ENCODE measurements around the gene TOMM7.
"Not testable (repeated sequence)": the region's sequence is repeated elsewhere in the genome, so short reads cannot be mapped to it uniquely, and the experiment has no call there.

TOMM7 gene

DNA sequence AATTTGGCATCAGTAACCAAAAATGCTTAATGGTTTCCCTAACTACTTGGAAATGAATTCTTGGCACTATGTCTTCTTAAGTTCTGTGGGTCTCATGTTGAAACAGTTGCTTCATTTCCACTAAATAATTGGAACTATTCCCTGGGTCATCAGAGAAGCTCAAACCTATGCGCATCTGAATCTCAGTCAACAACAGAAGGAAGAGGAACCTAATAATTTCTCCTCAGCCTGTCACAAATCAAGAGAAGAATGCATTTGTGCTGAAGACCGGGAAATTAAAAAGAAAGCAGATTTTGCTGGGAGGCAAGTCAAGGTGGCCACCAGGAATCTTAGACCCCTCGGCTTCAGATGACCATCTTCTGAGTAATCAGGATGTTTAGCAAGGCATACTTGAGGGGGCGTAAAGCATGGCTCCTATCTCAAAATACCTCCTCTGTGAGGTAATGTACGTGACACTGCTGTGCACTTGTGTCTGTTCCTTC, 41.4 kb downstream of the TOMM7 start:
- DNase-seq: no peak

- DNase-seq: not testable (repeated sequence)
Observed at GRCh38 chr7:22779730-22780323, 42.8 kb downstream of the TOMM7 start.

DNA sequence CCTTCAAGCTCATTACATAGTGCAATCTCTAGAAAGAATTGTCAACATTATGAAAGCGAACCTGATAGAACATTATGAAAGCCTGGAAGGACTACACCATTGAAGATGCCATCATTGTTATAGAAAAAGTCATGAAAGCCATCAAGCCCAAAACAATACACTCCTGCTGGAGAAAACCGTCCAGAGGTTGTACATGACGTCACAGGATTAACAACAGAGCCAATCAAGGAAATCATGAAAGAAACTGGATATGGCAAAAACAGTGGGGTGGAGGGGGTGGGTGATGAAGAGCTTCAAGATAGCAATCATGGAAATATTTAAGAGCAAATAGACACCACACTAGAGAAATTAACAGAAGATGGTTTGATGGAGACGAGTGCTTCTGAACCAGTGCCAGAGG, 45.7 kb downstream of the TOMM7 start:
- DNase-seq: no peak

GRCh38 chr7:22772885-22773284, 49.8 kb downstream of the TOMM7 start:
- no peak for DNase-seq

DNA sequence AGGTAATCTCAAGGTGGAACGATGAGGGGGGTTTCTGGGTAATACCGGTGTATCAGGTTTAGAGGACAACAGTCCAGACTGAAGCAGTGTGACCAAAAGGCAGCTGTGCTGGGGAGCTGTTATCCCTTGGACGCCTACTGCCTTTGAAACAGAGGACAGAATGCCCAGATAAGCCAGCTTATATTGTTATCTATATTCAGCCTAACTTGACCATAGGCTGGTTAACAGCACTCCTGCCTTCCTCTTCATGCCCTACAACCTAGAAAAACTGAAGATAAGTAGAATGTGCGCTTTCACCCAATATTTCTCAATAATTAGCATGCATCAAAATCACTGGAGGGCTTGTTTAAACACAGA, 50.8 kb downstream of the TOMM7 start:
- no peak for DNase-seq

DNA sequence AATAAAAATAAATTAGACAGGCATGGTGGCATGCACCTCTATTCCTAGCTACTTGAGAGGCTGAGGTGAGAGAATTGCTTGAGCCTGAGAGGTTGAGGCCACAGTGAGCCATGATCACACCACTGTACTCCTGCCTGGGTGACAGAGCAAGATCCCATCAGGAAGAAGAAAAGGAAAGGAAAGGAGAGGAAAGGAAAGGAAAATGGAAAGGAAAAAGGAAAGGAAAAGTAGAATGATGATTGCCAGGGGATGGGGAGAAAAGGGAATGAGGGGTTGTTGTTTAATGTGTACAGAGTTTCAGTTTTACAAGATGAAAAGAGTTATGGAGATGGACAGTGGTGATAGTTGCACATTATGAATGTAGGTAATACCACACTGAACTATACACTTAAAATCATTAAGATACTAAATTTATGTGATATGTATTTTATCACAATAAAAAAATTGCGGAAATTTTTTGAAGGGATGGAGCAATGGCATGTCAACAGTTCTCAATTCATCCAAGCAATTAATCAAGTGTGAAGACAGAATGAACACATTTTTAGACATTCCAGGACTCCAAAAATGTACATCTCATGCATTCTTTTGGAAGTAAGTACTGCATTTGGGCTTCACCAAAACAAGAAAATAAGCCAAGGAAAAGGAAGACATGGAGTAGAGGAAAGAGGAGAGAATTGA, 51.3 kb downstream of the TOMM7 start:
- no peak for DNase-seq

GRCh38 chr7:22765609-22766008, 57.0 kb downstream of the TOMM7 start:
- DNase-seq: no peak
